Activated naive CD4-positive, alpha-beta T cell treated with anti-CD3 and anti-CD28 coated beads for 36 hours (primary cell): ENCODE measurements around the gene DOCK1. TPM values are rescaled to one million over a fixed set of nuclear protein-coding genes. Genes with fewer than 3 reads are reported as not detected.

Experiments used
- CTCF ChIA-PET: fragments of 350-600 bp; sonication (Branson Sonifier 250); formaldehyde crosslinking; loops from one replicate; lab custom pipeline; 2021; ENCODE audit warnings: antibody characterized with exemption; lab: Charles Lee
- DNase-seq: peaks from one replicate; pipeline ENCODE4 v3.0.0-alpha.2; 2020
- H3K27ac Mint-ChIP-seq: one replicate; pipeline ENCODE4 v1.8.0; 2021; ENCODE audit warnings: mild to moderate bottlenecking, mixed read lengths
- H3K27me3 Mint-ChIP-seq: one replicate; pipeline ENCODE4 v1.8.0; 2021; ENCODE audit warnings: low read depth, mixed read lengths
- H3K36me3 Mint-ChIP-seq: one replicate; pipeline ENCODE4 v1.8.0; 2021; ENCODE audit warnings: low read depth, mixed read lengths
- H3K4me1 Mint-ChIP-seq: one replicate; pipeline ENCODE4 v1.8.0; 2021; ENCODE audit warnings: low read depth, mixed read lengths
- H3K4me3 Mint-ChIP-seq: one replicate; pipeline ENCODE4 v1.8.0; 2021; ENCODE audit warnings: mild to moderate bottlenecking, moderate library complexity, mixed read lengths
- H3K9me3 Mint-ChIP-seq: one replicate; pipeline ENCODE4 v1.8.0; 2021; ENCODE audit warnings: mixed read lengths
- intact Hi-C: fragments of 100-400 bp; cut with micrococcal nuclease; formaldehyde crosslinking; loops from one replicate; pipeline ENCODE4 v1.15.1; 2023
- total RNA-seq, 2 experiments: library from RNA; stranded (reverse); gene quantifications; one replicate each; pipeline ENCODE4 v1.2.3, GENCODE V29; 2021

Gene DOCK1
- total RNA-seq, 2 experiments from 2014 or later = 0.49 to 0.72 TPM

- Mint-ChIP-seq H3K36me3 (no peaks in the 10 kb centered on the region), H3K4me1 (no peaks in the 10 kb centered on the region), H3K4me3 (no peak overlapping the region), H3K9me3 (no peaks in the 10 kb centered on the region), H3K27me3 (peaks cover 4% of the 10 kb centered on the region), H3K27ac (no peak overlapping the region)
- no peak for DNase-seq
- CTCF ChIA-PET = no interaction called here
- intact Hi-C loops = no loop called here
Measured at GRCh38 chr10:127372361-127372760, 467.1 kb downstream of the DOCK1 start.

GRCh38 chr10:127374074-127374680, 468.9 kb downstream of the DOCK1 start:
- intact Hi-C loops = no loop called here
- DNase-seq = no peak
- Mint-ChIP-seq H3K36me3 (no peaks in the 10 kb centered on the region), H3K27ac (no peak overlapping the region), H3K9me3 (no peaks in the 10 kb centered on the region), H3K4me3 (no peak overlapping the region), H3K4me1 (no peaks in the 10 kb centered on the region), H3K27me3 (peaks cover 2% of the 10 kb centered on the region)
- CTCF ChIA-PET = no interaction called here

- CTCF ChIA-PET = no interaction called here
- Mint-ChIP-seq H3K4me1 (no peaks in the 10 kb centered on the region), H3K27me3 (peaks cover 2% of the 10 kb centered on the region)
Measured at GRCh38 chr10:127374901-127375300, 469.7 kb downstream of the DOCK1 start.

GRCh38 chr10:127375461-127375860, 470.2 kb downstream of the DOCK1 start:
- H3K4me3 Mint-ChIP-seq = no peak overlapping the region
- no peak overlapping the region for H3K27ac Mint-ChIP-seq
- no peaks in the 10 kb centered on the region for H3K9me3 Mint-ChIP-seq
- CTCF ChIA-PET = no interaction called here
- peaks cover 2% of the 10 kb centered on the region for H3K27me3 Mint-ChIP-seq
- H3K4me1 Mint-ChIP-seq = no peaks in the 10 kb centered on the region
- DNase-seq = no peak
- H3K36me3 Mint-ChIP-seq = no peaks in the 10 kb centered on the region
- intact Hi-C loops = no loop called here

More at GRCh38 chr10:127374901-127375300, 469.7 kb downstream of the DOCK1 start:
- intact Hi-C loops = no loop called here
- no peak for DNase-seq
- Mint-ChIP-seq H3K36me3 (no peaks in the 10 kb centered on the region), H3K9me3 (no peaks in the 10 kb centered on the region), H3K27ac (no peak overlapping the region), H3K4me3 (no peak overlapping the region)

- H3K4me1 Mint-ChIP-seq = no peaks in the 10 kb centered on the region
- no peak for DNase-seq
- H3K36me3 Mint-ChIP-seq = no peaks in the 10 kb centered on the region
- peaks cover 2% of the 10 kb centered on the region for H3K27me3 Mint-ChIP-seq
- intact Hi-C loops = no loop called here
- CTCF ChIA-PET = no interaction called here
- no peaks in the 10 kb centered on the region for H3K9me3 Mint-ChIP-seq
- no peak overlapping the region for H3K27ac Mint-ChIP-seq
- H3K4me3 Mint-ChIP-seq = no peak overlapping the region
Measured at GRCh38 chr10:127376071-127376470, 470.8 kb downstream of the DOCK1 start.

- Mint-ChIP-seq H3K27ac (no peak overlapping the region), H3K4me1 (no peaks in the 10 kb centered on the region), H3K9me3 (no peaks in the 10 kb centered on the region), H3K27me3 (peaks cover 2% of the 10 kb centered on the region), H3K36me3 (no peaks in the 10 kb centered on the region), H3K4me3 (no peak overlapping the region)
- CTCF ChIA-PET = no interaction called here
- intact Hi-C loops = no loop called here
- DNase-seq = no peak
Measured at GRCh38 chr10:127378628-127379027, 473.4 kb downstream of the DOCK1 start.

GRCh38 chr10:127384532-127384931, 479.3 kb downstream of the DOCK1 start:
- DNase-seq = no peak
- Mint-ChIP-seq H3K27ac (no peak overlapping the region), H3K27me3 (peaks cover 3% of the 10 kb centered on the region), H3K36me3 (no peaks in the 10 kb centered on the region), H3K4me3 (no peak overlapping the region), H3K4me1 (no peaks in the 10 kb centered on the region), H3K9me3 (no peaks in the 10 kb centered on the region)
- CTCF ChIA-PET = no interaction called here
- intact Hi-C loops = no loop called here

- Mint-ChIP-seq H3K4me1 (no peaks in the 10 kb centered on the region), H3K27ac (no peak overlapping the region), H3K36me3 (no peaks in the 10 kb centered on the region), H3K27me3 (peaks cover 3% of the 10 kb centered on the region), H3K9me3 (no peaks in the 10 kb centered on the region), H3K4me3 (no peak overlapping the region)
- DNase-seq = no peak
- CTCF ChIA-PET = no interaction called here
- intact Hi-C loops = no loop called here
Measured at GRCh38 chr10:127385066-127385465, 479.8 kb downstream of the DOCK1 start.

- Mint-ChIP-seq H3K9me3 (no peaks in the 10 kb centered on the region), H3K4me3 (no peak overlapping the region), H3K36me3 (no peaks in the 10 kb centered on the region), H3K4me1 (no peaks in the 10 kb centered on the region), H3K27ac (no peak overlapping the region), H3K27me3 (peaks cover 3% of the 10 kb centered on the region)
- no peak for DNase-seq
- intact Hi-C loops = no loop called here
- CTCF ChIA-PET = no interaction called here
Measured at GRCh38 chr10:127386606-127387327, 481.5 kb downstream of the DOCK1 start.

GRCh38 chr10:127391875-127392274, 486.6 kb downstream of the DOCK1 start:
- Mint-ChIP-seq H3K4me3 (no peak overlapping the region), H3K27me3 (peaks cover 3% of the 10 kb centered on the region), H3K9me3 (no peaks in the 10 kb centered on the region), H3K36me3 (no peaks in the 10 kb centered on the region), H3K27ac (no peak overlapping the region), H3K4me1 (no peaks in the 10 kb centered on the region)
- CTCF ChIA-PET = no interaction called here
- intact Hi-C loops = no loop called here
- DNase-seq = no peak

GRCh38 chr10:127392351-127393235, 487.4 kb downstream of the DOCK1 start:
- no peak for DNase-seq
- no peaks in the 10 kb centered on the region for H3K4me1 Mint-ChIP-seq
- H3K27ac Mint-ChIP-seq = no peak overlapping the region
- CTCF ChIA-PET = no interaction called here
- H3K27me3 Mint-ChIP-seq = no peaks in the 10 kb centered on the region
- H3K36me3 Mint-ChIP-seq = no peaks in the 10 kb centered on the region
- H3K4me3 Mint-ChIP-seq = no peak overlapping the region
- H3K9me3 Mint-ChIP-seq = no peaks in the 10 kb centered on the region
- intact Hi-C loops = no loop called here

- Mint-ChIP-seq H3K4me1 (no peaks in the 10 kb centered on the region), H3K36me3 (no peaks in the 10 kb centered on the region), H3K9me3 (peaks cover 9% of the 10 kb centered on the region), H3K27ac (no peak overlapping the region), H3K4me3 (no peak overlapping the region), H3K27me3 (no peaks in the 10 kb centered on the region)
- CTCF ChIA-PET = no interaction called here
- intact Hi-C loops = no loop called here
- no peak for DNase-seq
Measured at GRCh38 chr10:127398140-127398970, 493.1 kb downstream of the DOCK1 start.
